ENCODE results near the gene ADGB. TPM values are rescaled to one million over a fixed set of nuclear protein-coding genes. Genes with fewer than 3 reads are reported as not detected.

ADGB gene
- total and polyA plus RNA-seq, 4 donors = 0.23 TPM; not detected in 3

DNA sequence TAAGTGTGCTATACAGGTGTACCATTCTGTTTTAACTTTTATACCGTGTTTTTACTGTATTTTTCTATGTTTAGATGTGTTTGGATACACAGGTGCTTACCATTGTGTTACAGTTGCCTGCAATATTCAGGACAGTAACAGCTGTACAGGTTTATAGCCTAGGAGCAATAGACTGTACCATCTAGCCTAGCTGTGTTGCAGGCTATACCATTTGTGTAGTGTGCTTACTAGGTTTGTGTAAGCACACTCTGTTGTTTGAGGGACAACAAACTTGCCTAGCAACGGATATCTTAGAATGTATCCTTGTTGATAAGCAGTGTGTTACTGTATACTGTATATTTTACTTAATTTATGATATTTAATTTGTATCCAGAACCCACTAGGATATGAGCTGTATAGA is 35.2 kb downstream of the ADGB start:
- no peak overlapping the region for H3K9ac ChIP-seq (ENCODE audit: low read depth in 1 of 2, low read length in 2 of 2)
- H3K4me1 ChIP-seq (ENCODE audit: control insufficient read depth in 4 of 4, insufficient read depth in 4 of 4, low read length in 3 of 4) = no peaks in the 10 kb centered on the region
- no peaks in the 10 kb centered on the region for H3K36me3 ChIP-seq (ENCODE audit: control insufficient read depth in 4 of 4, insufficient read depth in 3 of 4, low read depth in 1 of 4, low read length in 3 of 4)
- no peak overlapping the region for H3K4me3 ChIP-seq (ENCODE audit: low read depth in 1 of 3, low read length in 3 of 3)
- H3K9me3 ChIP-seq (ENCODE audit: control insufficient read depth in 4 of 4, low read length in 3 of 4) = no peaks in the 10 kb centered on the region
- no peak for TF ChIP-seq FOXA1 (IDR thresholded peaks at IDR 0.05)
- no peak for TF ChIP-seq YY1 (IDR thresholded peaks at IDR 0.05)
- TF ChIP-seq, protein P1, sequence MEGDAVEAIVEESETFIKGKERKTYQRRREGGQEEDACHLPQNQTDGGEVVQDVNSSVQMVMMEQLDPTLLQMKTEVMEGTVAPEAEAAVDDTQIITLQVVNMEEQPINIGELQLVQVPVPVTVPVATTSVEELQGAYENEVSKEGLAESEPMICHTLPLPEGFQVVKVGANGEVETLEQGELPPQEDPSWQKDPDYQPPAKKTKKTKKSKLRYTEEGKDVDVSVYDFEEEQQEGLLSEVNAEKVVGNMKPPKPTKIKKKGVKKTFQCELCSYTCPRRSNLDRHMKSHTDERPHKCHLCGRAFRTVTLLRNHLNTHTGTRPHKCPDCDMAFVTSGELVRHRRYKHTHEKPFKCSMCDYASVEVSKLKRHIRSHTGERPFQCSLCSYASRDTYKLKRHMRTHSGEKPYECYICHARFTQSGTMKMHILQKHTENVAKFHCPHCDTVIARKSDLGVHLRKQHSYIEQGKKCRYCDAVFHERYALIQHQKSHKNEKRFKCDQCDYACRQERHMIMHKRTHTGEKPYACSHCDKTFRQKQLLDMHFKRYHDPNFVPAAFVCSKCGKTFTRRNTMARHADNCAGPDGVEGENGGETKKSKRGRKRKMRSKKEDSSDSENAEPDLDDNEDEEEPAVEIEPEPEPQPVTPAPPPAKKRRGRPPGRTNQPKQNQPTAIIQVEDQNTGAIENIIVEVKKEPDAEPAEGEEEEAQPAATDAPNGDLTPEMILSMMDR (IDR thresholded peaks at IDR 0.05; ENCODE audit: low read depth, low read length, missing input control) = no peak
- TF ChIP-seq HNF4A (conservative IDR thresholded peaks at IDR 0.05) = no peak
- TF ChIP-seq RXRA (IDR thresholded peaks at IDR 0.05) = no peak
- TF ChIP-seq, protein P2, sequence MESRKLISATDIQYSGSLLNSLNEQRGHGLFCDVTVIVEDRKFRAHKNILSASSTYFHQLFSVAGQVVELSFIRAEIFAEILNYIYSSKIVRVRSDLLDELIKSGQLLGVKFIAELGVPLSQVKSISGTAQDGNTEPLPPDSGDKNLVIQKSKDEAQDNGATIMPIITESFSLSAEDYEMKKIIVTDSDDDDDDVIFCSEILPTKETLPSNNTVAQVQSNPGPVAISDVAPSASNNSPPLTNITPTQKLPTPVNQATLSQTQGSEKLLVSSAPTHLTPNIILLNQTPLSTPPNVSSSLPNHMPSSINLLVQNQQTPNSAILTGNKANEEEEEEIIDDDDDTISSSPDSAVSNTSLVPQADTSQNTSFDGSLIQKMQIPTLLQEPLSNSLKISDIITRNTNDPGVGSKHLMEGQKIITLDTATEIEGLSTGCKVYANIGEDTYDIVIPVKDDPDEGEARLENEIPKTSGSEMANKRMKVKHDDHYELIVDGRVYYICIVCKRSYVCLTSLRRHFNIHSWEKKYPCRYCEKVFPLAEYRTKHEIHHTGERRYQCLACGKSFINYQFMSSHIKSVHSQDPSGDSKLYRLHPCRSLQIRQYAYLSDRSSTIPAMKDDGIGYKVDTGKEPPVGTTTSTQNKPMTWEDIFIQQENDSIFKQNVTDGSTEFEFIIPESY (IDR thresholded peaks at IDR 0.05) = no peak
- TF ChIP-seq RAD21 (IDR thresholded peaks at IDR 0.05) = no peak
- no peak for TF ChIP-seq HNF4G (IDR thresholded peaks at IDR 0.05)
- no peak for TF ChIP-seq JUND (IDR thresholded peaks at IDR 0.05)
- TF ChIP-seq, protein P3, sequence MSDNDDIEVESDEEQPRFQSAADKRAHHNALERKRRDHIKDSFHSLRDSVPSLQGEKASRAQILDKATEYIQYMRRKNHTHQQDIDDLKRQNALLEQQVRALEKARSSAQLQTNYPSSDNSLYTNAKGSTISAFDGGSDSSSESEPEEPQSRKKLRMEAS (IDR thresholded peaks at IDR 0.05) = no peak
- TF ChIP-seq, protein P4, sequence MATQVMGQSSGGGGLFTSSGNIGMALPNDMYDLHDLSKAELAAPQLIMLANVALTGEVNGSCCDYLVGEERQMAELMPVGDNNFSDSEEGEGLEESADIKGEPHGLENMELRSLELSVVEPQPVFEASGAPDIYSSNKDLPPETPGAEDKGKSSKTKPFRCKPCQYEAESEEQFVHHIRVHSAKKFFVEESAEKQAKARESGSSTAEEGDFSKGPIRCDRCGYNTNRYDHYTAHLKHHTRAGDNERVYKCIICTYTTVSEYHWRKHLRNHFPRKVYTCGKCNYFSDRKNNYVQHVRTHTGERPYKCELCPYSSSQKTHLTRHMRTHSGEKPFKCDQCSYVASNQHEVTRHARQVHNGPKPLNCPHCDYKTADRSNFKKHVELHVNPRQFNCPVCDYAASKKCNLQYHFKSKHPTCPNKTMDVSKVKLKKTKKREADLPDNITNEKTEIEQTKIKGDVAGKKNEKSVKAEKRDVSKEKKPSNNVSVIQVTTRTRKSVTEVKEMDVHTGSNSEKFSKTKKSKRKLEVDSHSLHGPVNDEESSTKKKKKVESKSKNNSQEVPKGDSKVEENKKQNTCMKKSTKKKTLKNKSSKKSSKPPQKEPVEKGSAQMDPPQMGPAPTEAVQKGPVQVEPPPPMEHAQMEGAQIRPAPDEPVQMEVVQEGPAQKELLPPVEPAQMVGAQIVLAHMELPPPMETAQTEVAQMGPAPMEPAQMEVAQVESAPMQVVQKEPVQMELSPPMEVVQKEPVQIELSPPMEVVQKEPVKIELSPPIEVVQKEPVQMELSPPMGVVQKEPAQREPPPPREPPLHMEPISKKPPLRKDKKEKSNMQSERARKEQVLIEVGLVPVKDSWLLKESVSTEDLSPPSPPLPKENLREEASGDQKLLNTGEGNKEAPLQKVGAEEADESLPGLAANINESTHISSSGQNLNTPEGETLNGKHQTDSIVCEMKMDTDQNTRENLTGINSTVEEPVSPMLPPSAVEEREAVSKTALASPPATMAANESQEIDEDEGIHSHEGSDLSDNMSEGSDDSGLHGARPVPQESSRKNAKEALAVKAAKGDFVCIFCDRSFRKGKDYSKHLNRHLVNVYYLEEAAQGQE (IDR thresholded peaks at IDR 0.05) = no peak
- no peak for TF ChIP-seq TAF1 (conservative IDR thresholded peaks at IDR 0.05)
- TF ChIP-seq NR2F2 (IDR thresholded peaks at IDR 0.05) = no peak
- TF ChIP-seq GABPA (IDR thresholded peaks at IDR 0.05 in 1 of 2, conservative IDR thresholded peaks at IDR 0.05 in 1 of 2) = no peak
- TF ChIP-seq EGR1 (IDR thresholded peaks at IDR 0.05; ENCODE audit: low read depth in 2 of 2) = no peak
- no peak for TF ChIP-seq SP1 (IDR thresholded peaks at IDR 0.05)
- TF ChIP-seq, protein P5, sequence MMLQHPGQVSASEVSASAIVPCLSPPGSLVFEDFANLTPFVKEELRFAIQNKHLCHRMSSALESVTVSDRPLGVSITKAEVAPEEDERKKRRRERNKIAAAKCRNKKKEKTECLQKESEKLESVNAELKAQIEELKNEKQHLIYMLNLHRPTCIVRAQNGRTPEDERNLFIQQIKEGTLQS (IDR thresholded peaks at IDR 0.05) = no peak
- TF ChIP-seq FOXA2 (IDR thresholded peaks at IDR 0.05) = no peak
- no peak overlapping the region for H3K27ac ChIP-seq (ENCODE audit: low read depth in 1 of 2, low read length in 2 of 2)
- peaks cover 0 to 3% (median 0%) of the 10 kb centered on the region in 4 donors for H3K27me3 ChIP-seq (ENCODE audit: control insufficient read depth in 4 of 4, insufficient read depth in 4 of 4, low read length in 3 of 4)
- WGBS = 60% methylated on average over 2 of the region's 2 CpGs
- DNase-seq (ENCODE audit: low spot score) = no peak
